SK-N-SH treated with all-trans-retinoic acid at 6 μM for 48 hours (cell line): ENCODE data around the gene TTC13.

Experiments used
- ATAC-seq: fragments of 200-7000 bp; cut with Tn5 transposase; 3 replicates; pipeline ENCODE4 v1.9.1; 2020; ENCODE audit warnings: mild to moderate bottlenecking, moderate library complexity
- ARNTL ChIP-seq: fragments of 450-650 bp; formaldehyde crosslinking; IDR thresholded peaks from 2 replicates; pipeline ENCODE4 v1.5.0; 2020; ENCODE audit warnings: low read depth, mild to moderate bottlenecking, moderate library complexity, borderline replicate concordance
- BACH2 ChIP-seq: fragments of 250-450 bp; sonication (Bioruptor Pico); IDR thresholded peaks from 2 replicates; pipeline ENCODE4 v1.9.0; 2021; ENCODE audit warnings: mild to moderate bottlenecking, borderline replicate concordance
- CREB5 ChIP-seq: fragments of 250-450 bp; sonication (Bioruptor Pico); IDR thresholded peaks from 2 replicates; pipeline ENCODE4 v1.5.1; 2020; ENCODE audit warnings: low read depth, mild to moderate bottlenecking, moderate library complexity
- CSDC2 ChIP-seq: fragments of 250-450 bp; sonication (Bioruptor Pico); IDR thresholded peaks from 2 replicates; pipeline ENCODE4 v1.5.0; 2020; ENCODE audit warnings: mild to moderate bottlenecking, moderate library complexity
- CSRNP3 ChIP-seq: fragments of 250-450 bp; sonication (Bioruptor Pico); IDR thresholded peaks from 2 replicates; pipeline ENCODE4 v1.5.1; 2021; ENCODE audit warnings: mild to moderate bottlenecking, moderate library complexity
- ESRRG ChIP-seq: fragments of 250-450 bp; sonication (Bioruptor Pico); IDR thresholded peaks from 2 replicates; pipeline ENCODE4 v1.6.1; 2021; ENCODE audit warnings: mild to moderate bottlenecking
- GLIS3 ChIP-seq: fragments of 250-450 bp; sonication (Bioruptor Pico); IDR thresholded peaks from 2 replicates; pipeline ENCODE4 v1.5.0; 2020; ENCODE audit warnings: mild to moderate bottlenecking, moderate library complexity
- ISL1 ChIP-seq: fragments of 250-450 bp; sonication (Bioruptor Pico); IDR thresholded peaks from 2 replicates; pipeline ENCODE4 v2.1.2; 2022; ENCODE audit warnings: mild to moderate bottlenecking, moderate library complexity
- POU6F1 ChIP-seq: fragments of 250-450 bp; sonication (Bioruptor Pico); IDR thresholded peaks from 2 replicates; pipeline ENCODE4 v1.8.0; 2021; ENCODE audit warnings: low read depth, mild to moderate bottlenecking, moderate library complexity, borderline replicate concordance
- PPARA ChIP-seq: fragments of 250-450 bp; sonication (Bioruptor Pico); IDR thresholded peaks from 2 replicates; pipeline ENCODE4 v1.5.0; 2020; ENCODE audit warnings: mild to moderate bottlenecking, borderline replicate concordance
- RARB ChIP-seq: fragments of 250-450 bp; sonication (Bioruptor Pico); IDR thresholded peaks from 2 replicates; pipeline ENCODE4 v1.8.0; 2021; ENCODE audit warnings: mild to moderate bottlenecking, moderate library complexity
- SNAI2 ChIP-seq: fragments of 250-450 bp; sonication (Bioruptor Pico); IDR thresholded peaks from 2 replicates; pipeline ENCODE4 v1.5.0; 2020; ENCODE audit warnings: mild to moderate bottlenecking, moderate library complexity
- TCF4 ChIP-seq: fragments of 250-450 bp; sonication (Bioruptor Pico); IDR thresholded peaks from 2 replicates; pipeline ENCODE4 v1.8.0; 2021; ENCODE audit warnings: mild to moderate bottlenecking, moderate library complexity, borderline replicate concordance
- TOX ChIP-seq: fragments of 250-450 bp; sonication (Bioruptor Pico); IDR thresholded peaks from 2 replicates; pipeline ENCODE4 v1.8.0; 2021; ENCODE audit warnings: mild to moderate bottlenecking, moderate library complexity, borderline replicate concordance
- ZC3H10 ChIP-seq: fragments of 250-450 bp; sonication (Bioruptor Pico); IDR thresholded peaks from 2 replicates; pipeline ENCODE4 v1.5.1; 2021; ENCODE audit warnings: mild to moderate bottlenecking, moderate library complexity
- ZFP3 ChIP-seq: fragments of 250-450 bp; sonication (Bioruptor Pico); IDR thresholded peaks from 2 replicates; pipeline ENCODE4 v1.5.0; 2020; ENCODE audit warnings: mild to moderate bottlenecking, moderate library complexity
- ZFP30 ChIP-seq: fragments of 450-650 bp; formaldehyde crosslinking; IDR thresholded peaks from 2 replicates; pipeline ENCODE4 v1.5.0; 2022; ENCODE audit warnings: mild to moderate bottlenecking, moderate library complexity
- ZNF565 ChIP-seq: fragments of 450-650 bp; formaldehyde crosslinking; conservative IDR thresholded peaks from 2 replicates; pipeline ENCODE4 v1.5.0; 2020; ENCODE audit warnings: low read depth, mild to moderate bottlenecking, moderate library complexity
- ZNF70 ChIP-seq: fragments of 450-650 bp; formaldehyde crosslinking; IDR thresholded peaks from 2 replicates; pipeline ENCODE4 v1.5.0; 2020; ENCODE audit warnings: mild to moderate bottlenecking, moderate library complexity
- ZNF8 ChIP-seq: fragments of 450-650 bp; formaldehyde crosslinking; IDR thresholded peaks from 2 replicates; pipeline ENCODE4 v1.5.0; 2020; ENCODE audit warnings: mild to moderate bottlenecking, moderate library complexity
- TF ChIP-seq, protein P1 (sequence below): fragments of 250-450 bp; sonication (Bioruptor Pico); IDR thresholded peaks from 2 replicates; pipeline ENCODE4 v1.5.0; 2020; ENCODE audit warnings: mild to moderate bottlenecking, moderate library complexity
- TF ChIP-seq, protein P2 (sequence below): fragments of 250-450 bp; sonication (Bioruptor Pico); IDR thresholded peaks from 2 replicates; pipeline ENCODE4 v1.8.0; 2020; ENCODE audit warnings: mild to moderate bottlenecking, moderate library complexity, borderline replicate concordance

Gene TTC13

GRCh38 chr1:230883967-230884366 is 94.7 kb downstream of the TTC13 start:
- no peak for ATAC-seq
- TF ChIP-seq PPARA (CRISPR knock-in tag) (no peak), SNAI2 (no peak), ZC3H10 (CRISPR knock-in tag) (no peak), CSRNP3 (CRISPR knock-in tag) (no peak), ISL1 (CRISPR knock-in tag) (no peak), BACH2 (CRISPR knock-in tag) (no peak), RARB (no peak), TCF4 (CRISPR knock-in tag) (no peak), CSDC2 (no peak), ARNTL (CRISPR knock-in tag) (no peak), CREB5 (CRISPR knock-in tag) (no peak), ZFP3 (no peak), ESRRG (no peak), ZNF70 (CRISPR knock-in tag) (no peak), ZNF8 (no peak), TOX (CRISPR knock-in tag) (no peak)
- TF ChIP-seq, protein P1, sequence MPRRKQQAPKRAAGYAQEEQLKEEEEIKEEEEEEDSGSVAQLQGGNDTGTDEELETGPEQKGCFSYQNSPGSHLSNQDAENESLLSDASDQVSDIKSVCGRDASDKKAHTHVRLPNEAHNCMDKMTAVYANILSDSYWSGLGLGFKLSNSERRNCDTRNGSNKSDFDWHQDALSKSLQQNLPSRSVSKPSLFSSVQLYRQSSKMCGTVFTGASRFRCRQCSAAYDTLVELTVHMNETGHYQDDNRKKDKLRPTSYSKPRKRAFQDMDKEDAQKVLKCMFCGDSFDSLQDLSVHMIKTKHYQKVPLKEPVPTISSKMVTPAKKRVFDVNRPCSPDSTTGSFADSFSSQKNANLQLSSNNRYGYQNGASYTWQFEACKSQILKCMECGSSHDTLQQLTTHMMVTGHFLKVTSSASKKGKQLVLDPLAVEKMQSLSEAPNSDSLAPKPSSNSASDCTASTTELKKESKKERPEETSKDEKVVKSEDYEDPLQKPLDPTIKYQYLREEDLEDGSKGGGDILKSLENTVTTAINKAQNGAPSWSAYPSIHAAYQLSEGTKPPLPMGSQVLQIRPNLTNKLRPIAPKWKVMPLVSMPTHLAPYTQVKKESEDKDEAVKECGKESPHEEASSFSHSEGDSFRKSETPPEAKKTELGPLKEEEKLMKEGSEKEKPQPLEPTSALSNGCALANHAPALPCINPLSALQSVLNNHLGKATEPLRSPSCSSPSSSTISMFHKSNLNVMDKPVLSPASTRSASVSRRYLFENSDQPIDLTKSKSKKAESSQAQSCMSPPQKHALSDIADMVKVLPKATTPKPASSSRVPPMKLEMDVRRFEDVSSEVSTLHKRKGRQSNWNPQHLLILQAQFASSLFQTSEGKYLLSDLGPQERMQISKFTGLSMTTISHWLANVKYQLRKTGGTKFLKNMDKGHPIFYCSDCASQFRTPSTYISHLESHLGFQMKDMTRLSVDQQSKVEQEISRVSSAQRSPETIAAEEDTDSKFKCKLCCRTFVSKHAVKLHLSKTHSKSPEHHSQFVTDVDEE (CRISPR knock-in tag) = no peak
- TF ChIP-seq, protein P2, sequence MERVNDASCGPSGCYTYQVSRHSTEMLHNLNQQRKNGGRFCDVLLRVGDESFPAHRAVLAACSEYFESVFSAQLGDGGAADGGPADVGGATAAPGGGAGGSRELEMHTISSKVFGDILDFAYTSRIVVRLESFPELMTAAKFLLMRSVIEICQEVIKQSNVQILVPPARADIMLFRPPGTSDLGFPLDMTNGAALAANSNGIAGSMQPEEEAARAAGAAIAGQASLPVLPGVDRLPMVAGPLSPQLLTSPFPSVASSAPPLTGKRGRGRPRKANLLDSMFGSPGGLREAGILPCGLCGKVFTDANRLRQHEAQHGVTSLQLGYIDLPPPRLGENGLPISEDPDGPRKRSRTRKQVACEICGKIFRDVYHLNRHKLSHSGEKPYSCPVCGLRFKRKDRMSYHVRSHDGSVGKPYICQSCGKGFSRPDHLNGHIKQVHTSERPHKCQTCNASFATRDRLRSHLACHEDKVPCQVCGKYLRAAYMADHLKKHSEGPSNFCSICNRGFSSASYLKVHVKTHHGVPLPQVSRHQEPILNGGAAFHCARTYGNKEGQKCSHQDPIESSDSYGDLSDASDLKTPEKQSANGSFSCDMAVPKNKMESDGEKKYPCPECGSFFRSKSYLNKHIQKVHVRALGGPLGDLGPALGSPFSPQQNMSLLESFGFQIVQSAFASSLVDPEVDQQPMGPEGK (CRISPR knock-in tag) = no peak

- TF ChIP-seq SNAI2 (no peak), CSDC2 (no peak), TCF4 (CRISPR knock-in tag) (no peak), ISL1 (CRISPR knock-in tag) (no peak), ZFP30 (CRISPR knock-in tag) (no peak), ZNF565 (CRISPR knock-in tag) (no peak), BACH2 (CRISPR knock-in tag) (no peak), PPARA (CRISPR knock-in tag) (no peak), ARNTL (CRISPR knock-in tag) (no peak), ZFP3 (no peak), ZNF8 (no peak), ESRRG (no peak), TOX (CRISPR knock-in tag) (no peak), POU6F1 (no peak), GLIS3 (no peak), CREB5 (CRISPR knock-in tag) (no peak)
- TF ChIP-seq, protein P1 (CRISPR knock-in tag) = no peak
- ATAC-seq = no peak
Observed at GRCh38 chr1:230879778-230880177, 98.9 kb downstream of the TTC13 start.
